ENCODE data around the gene VPS16.

The VPS16 gene

GRCh38 chr20:2833761-2834160 is 6.8 kb upstream of the VPS16 start:
- no peak for DNase-seq (ENCODE audit: low read depth, low spot score)
- no peak overlapping the region for H3K27ac ChIP-seq

GRCh38 chr20:2834401-2835110 is 6.0 kb upstream of the VPS16 start:
- DNase-seq (ENCODE audit: low read depth, low spot score): no peak
- no peak overlapping the region for H3K27ac ChIP-seq

- DNase-seq (ENCODE audit: low read depth, low spot score): no peak
- no peak overlapping the region for H3K27ac ChIP-seq
These were observed 5.2 kb upstream of the VPS16 start for GRCh38 chr20:2835331-2835796.

- H3K27ac ChIP-seq: no peak overlapping the region
- no peak for DNase-seq (ENCODE audit: low read depth, low spot score)
These were observed 4.5 kb upstream of the VPS16 start for GRCh38 chr20:2836035-2836434.

GRCh38 chr20:2837221-2837960 is 3.2 kb upstream of the VPS16 start:
- no peak for DNase-seq (ENCODE audit: low read depth, low spot score)
- H3K27ac ChIP-seq: no peak overlapping the region

GRCh38 chr20:2838170-2838797 is 2.3 kb upstream of the VPS16 start:
- H3K27ac ChIP-seq: no peak overlapping the region
- DNase-seq (ENCODE audit: low read depth, low spot score): no peak

- DNase-seq (ENCODE audit: low read depth, low spot score): no peak
- H3K27ac ChIP-seq: no peak overlapping the region
These were observed 1.5 kb upstream of the VPS16 start for GRCh38 chr20:2838847-2839671.

- no peak overlapping the region for H3K27ac ChIP-seq
- no peak for DNase-seq (ENCODE audit: low read depth, low spot score)
These were observed 810 bp upstream of the VPS16 start for GRCh38 chr20:2839732-2840137.

GRCh38 chr20:2840967-2841531 is 504 bp downstream of the VPS16 start:
- DNase-seq (ENCODE audit: low read depth, low spot score): no peak
- peak overlapping the region; percentile 54 for H3K27ac ChIP-seq

GRCh38 chr20:2845607-2846006 is 5.1 kb downstream of the VPS16 start:
- DNase-seq (ENCODE audit: low read depth, low spot score): no peak
- no peak overlapping the region for H3K27ac ChIP-seq

- DNase-seq (ENCODE audit: low read depth, low spot score): no peak
- no peak overlapping the region for H3K27ac ChIP-seq
These were observed 6.2 kb downstream of the VPS16 start for GRCh38 chr20:2846698-2847097.

- no peak for DNase-seq (ENCODE audit: low read depth, low spot score)
- H3K27ac ChIP-seq: no peak overlapping the region
These were observed 7.3 kb downstream of the VPS16 start for GRCh38 chr20:2847802-2848201.

GRCh38 chr20:2849529-2849928 is 9.0 kb downstream of the VPS16 start:
- no peak for DNase-seq (ENCODE audit: low read depth, low spot score)
- no peak overlapping the region for H3K27ac ChIP-seq

GRCh38 chr20:2851086-2851485 is 10.5 kb downstream of the VPS16 start:
- no peak overlapping the region for H3K27ac ChIP-seq
- DNase-seq (ENCODE audit: low read depth, low spot score): no peak

GRCh38 chr20:2858591-2858990 is 18.0 kb downstream of the VPS16 start:
- no peak for DNase-seq (ENCODE audit: low read depth, low spot score)
- H3K27ac ChIP-seq: no peak overlapping the region

GRCh38 chr20:2859330-2860121 is 19.0 kb downstream of the VPS16 start:
- no peak overlapping the region for H3K27ac ChIP-seq
- DNase-seq (ENCODE audit: low read depth, low spot score): no peak

- no peak overlapping the region for H3K27ac ChIP-seq
- DNase-seq (ENCODE audit: low read depth, low spot score): no peak
These were observed 24.1 kb downstream of the VPS16 start for GRCh38 chr20:2864626-2865025.

GRCh38 chr20:2865101-2865500 is 24.6 kb downstream of the VPS16 start:
- H3K27ac ChIP-seq: no peak overlapping the region
- DNase-seq (ENCODE audit: low read depth, low spot score): no peak

- no peak overlapping the region for H3K27ac ChIP-seq
- DNase-seq (ENCODE audit: low read depth, low spot score): no peak
These were observed 25.1 kb downstream of the VPS16 start for GRCh38 chr20:2865630-2866029.

Measured in epithelial cell of prostate (primary cell).